ENCODE measurements around the gene ZSCAN32. TPM values are rescaled to one million over a fixed set of nuclear protein-coding genes. Genes with fewer than 3 reads are reported as not detected.

ZSCAN32 gene
- total RNA-seq, 4 donors from 2014 or later, result 9.7 to 20.9 (median 11.9) TPM

DNA sequence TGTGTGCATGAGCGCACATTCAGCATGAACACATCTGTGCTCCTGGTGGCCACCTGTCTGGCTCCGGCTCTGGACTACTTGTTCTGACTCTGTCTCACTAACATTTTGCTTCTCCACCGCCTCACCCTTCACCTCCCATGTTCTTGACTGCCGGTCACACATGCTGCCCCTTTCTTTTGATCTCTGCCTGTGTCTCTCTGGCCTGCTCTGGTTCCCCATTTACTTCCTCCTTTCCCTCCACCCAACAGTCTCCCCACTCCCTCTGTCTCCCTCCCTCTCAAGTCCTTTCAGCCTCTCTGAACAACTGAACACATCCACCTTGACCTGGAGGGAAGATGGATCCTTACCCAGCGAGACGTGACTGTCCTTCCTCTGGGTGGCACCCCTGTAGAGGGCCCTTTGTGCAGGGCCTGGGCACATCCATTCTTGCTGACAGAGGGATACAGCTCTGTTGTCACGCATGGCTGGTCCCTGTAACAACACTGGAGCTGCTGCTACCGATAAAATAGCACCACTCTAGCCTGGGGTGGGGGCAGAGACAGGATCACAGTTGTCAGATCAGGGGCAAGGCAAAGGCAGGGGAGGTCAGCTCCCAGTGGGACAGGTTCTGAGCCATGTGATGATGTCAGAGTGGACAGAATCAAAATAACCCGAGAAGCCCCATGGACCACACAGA lies 11.0 kb downstream of the ZSCAN32 start:
- H3K27me3 ChIP-seq, result no peaks in the 10 kb centered on the region
- H3K27ac ChIP-seq, result no peak overlapping the region
- DNase-seq (ENCODE audit: low spot score in 2 of 2), result no peak
- no peak overlapping the region for H3K4me3 ChIP-seq
- no peak for TF ChIP-seq POLR2A (IDR thresholded peaks at IDR 0.05)
- TF ChIP-seq, protein P1, sequence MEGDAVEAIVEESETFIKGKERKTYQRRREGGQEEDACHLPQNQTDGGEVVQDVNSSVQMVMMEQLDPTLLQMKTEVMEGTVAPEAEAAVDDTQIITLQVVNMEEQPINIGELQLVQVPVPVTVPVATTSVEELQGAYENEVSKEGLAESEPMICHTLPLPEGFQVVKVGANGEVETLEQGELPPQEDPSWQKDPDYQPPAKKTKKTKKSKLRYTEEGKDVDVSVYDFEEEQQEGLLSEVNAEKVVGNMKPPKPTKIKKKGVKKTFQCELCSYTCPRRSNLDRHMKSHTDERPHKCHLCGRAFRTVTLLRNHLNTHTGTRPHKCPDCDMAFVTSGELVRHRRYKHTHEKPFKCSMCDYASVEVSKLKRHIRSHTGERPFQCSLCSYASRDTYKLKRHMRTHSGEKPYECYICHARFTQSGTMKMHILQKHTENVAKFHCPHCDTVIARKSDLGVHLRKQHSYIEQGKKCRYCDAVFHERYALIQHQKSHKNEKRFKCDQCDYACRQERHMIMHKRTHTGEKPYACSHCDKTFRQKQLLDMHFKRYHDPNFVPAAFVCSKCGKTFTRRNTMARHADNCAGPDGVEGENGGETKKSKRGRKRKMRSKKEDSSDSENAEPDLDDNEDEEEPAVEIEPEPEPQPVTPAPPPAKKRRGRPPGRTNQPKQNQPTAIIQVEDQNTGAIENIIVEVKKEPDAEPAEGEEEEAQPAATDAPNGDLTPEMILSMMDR (IDR thresholded peaks at IDR 0.05), result no peak
- TF ChIP-seq EP300 (IDR thresholded peaks at IDR 0.05), result no peak
- no peak for TF ChIP-seq POLR2AphosphoS5 (IDR thresholded peaks at IDR 0.05)
- no peaks in the 10 kb centered on the region for H3K4me1 ChIP-seq
- 82% methylated on average over 9 of the region's 9 CpGs for WGBS
- peaks cover 40% of the 10 kb centered on the region for H3K9me3 ChIP-seq
- H3K36me3 ChIP-seq, result peaks cover 79% of the 10 kb centered on the region

DNA sequence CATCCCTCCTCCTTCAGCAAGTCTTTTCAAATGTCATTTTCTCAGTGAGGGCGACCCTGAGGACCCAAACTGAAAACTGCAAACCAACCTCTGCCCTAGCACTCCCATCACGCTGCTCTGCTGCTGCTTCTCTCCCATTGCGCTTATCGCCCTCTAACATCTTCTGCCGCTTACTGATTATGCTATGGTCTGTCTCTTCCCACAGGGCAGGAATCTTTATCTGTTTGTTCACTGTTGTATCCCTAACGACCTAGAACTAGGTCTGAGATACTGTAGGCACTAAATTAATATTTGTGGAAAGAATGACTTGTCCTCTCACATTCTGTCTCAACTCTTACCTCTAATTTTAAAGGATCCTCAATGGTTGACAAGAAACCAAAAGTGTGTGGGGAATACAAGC lies 12.5 kb downstream of the ZSCAN32 start:
- TF ChIP-seq, protein P1 (IDR thresholded peaks at IDR 0.05), result no peak
- no peak for TF ChIP-seq POLR2AphosphoS5 (IDR thresholded peaks at IDR 0.05)
- TF ChIP-seq POLR2A (IDR thresholded peaks at IDR 0.05), result no peak
- TF ChIP-seq EP300 (IDR thresholded peaks at IDR 0.05), result no peak
- Histone ChIP-seq H3K4me3 (no peak overlapping the region), H3K9me3 (peaks cover 50% of the 10 kb centered on the region), H3K27ac (no peak overlapping the region), H3K27me3 (no peaks in the 10 kb centered on the region), H3K36me3 (peaks cover 79% of the 10 kb centered on the region), H3K4me1 (no peaks in the 10 kb centered on the region)
- DNase-seq (ENCODE audit: low spot score in 2 of 2), result no peak
- 95% methylated on average over 6 of the region's 6 CpGs for WGBS

DNA sequence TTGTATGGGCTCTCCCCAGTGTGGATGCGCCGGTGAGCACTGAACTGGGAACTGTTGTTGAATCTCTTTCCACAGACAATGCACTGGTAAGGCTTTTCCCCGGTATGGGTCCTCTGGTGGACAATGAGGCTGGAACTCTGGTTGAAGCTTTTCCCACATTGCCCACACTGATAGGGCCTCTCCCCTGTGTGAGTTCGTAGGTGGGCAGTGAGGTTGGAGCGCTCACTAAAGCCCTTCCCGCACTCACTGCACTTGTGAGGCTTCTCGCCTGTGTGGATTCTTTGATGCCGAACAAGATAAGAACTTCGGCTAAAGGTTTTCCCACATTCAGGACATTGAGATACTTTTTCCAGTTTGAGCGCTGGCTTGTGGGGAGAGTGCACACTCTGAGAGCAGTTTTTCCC lies 17.8 kb downstream of the ZSCAN32 start:
- TF ChIP-seq, protein P1 (IDR thresholded peaks at IDR 0.05), result no peak
- no peak for TF ChIP-seq POLR2A (IDR thresholded peaks at IDR 0.05)
- no peak for TF ChIP-seq EP300 (IDR thresholded peaks at IDR 0.05)
- no peak for TF ChIP-seq POLR2AphosphoS5 (IDR thresholded peaks at IDR 0.05)
- 95% methylated on average over 8 of the region's 10 CpGs for WGBS
- H3K27me3 ChIP-seq, result no peaks in the 10 kb centered on the region
- no peak overlapping the region for H3K4me3 ChIP-seq
- no peaks in the 10 kb centered on the region for H3K4me1 ChIP-seq
- H3K9me3 ChIP-seq, result peaks cover 75% of the 10 kb centered on the region
- H3K27ac ChIP-seq, result no peak overlapping the region
- peaks cover 49% of the 10 kb centered on the region for H3K36me3 ChIP-seq
- DNase-seq (ENCODE audit: low spot score in 2 of 2), result no peak

DNA sequence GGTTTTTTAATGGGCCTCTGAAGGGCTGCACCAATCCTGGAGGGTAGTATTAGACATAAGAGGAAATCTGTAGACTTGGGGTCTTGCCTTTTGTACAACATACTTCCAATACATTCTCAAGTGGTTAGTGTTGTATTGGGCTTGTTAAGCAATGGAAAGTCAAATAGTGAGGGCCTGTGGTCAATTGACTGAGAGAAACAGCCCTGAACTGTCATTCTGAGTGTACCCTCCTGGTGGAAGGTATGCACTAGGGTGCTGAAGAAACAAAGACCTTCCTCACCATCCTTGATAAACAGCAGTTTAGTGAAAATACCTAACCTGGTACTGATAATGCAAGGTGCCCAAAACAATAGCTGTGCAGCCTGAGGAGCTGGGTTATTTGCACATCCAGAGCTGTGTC lies 22.9 kb downstream of the ZSCAN32 start:
- peaks cover 69% of the 10 kb centered on the region for H3K9me3 ChIP-seq
- no peak overlapping the region for H3K27ac ChIP-seq
- H3K4me1 ChIP-seq, result no peaks in the 10 kb centered on the region
- DNase-seq (ENCODE audit: low spot score in 2 of 2), result no peak
- no peaks in the 10 kb centered on the region for H3K27me3 ChIP-seq
- TF ChIP-seq POLR2A (IDR thresholded peaks at IDR 0.05) (no peak), POLR2AphosphoS5 (IDR thresholded peaks at IDR 0.05) (no peak), EP300 (IDR thresholded peaks at IDR 0.05) (no peak)
- TF ChIP-seq, protein P1 (IDR thresholded peaks at IDR 0.05), result no peak
- H3K4me3 ChIP-seq, result no peak overlapping the region
- peaks cover 14% of the 10 kb centered on the region for H3K36me3 ChIP-seq

DNA sequence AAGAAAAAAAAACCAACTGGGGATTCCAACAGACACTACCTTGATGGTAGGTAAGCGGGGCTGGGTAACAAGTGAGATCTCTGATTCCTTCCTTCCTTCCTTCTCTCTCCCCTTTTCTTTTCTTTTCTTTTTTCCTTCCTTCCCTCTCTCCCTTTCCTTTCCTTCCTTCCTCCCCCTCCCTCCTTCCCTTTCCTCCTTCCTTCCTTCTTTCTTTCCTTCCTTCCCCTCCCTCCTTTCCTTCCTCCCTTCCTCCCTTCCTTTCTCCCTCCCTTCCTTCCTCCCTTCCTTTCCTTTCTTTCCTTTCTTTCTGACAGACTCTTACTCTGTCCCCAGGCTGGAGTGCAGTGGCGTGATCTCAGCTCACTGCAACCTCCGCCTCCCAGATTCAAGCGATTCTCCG lies 25.1 kb downstream of the ZSCAN32 start:
- WGBS, result 97% methylated on average over 5 of the region's 5 CpGs
- DNase-seq (ENCODE audit: low spot score in 2 of 2), result no peak
- Histone ChIP-seq H3K9me3 (peaks cover 46% of the 10 kb centered on the region), H3K4me3 (no peak overlapping the region), H3K4me1 (no peaks in the 10 kb centered on the region), H3K36me3 (no peaks in the 10 kb centered on the region), H3K27ac (no peak overlapping the region), H3K27me3 (no peaks in the 10 kb centered on the region)
- TF ChIP-seq, protein P1 (IDR thresholded peaks at IDR 0.05), result no peak
- no peak for TF ChIP-seq POLR2AphosphoS5 (IDR thresholded peaks at IDR 0.05)
- TF ChIP-seq POLR2A (IDR thresholded peaks at IDR 0.05), result no peak
